IMR-90 (cell line): ENCODE results near the gene HECW1. TPM values are rescaled to one million over a fixed set of nuclear protein-coding genes. Genes with fewer than 3 reads are reported as not detected.

Experiments
- ATAC-seq: fragments of 200-7000 bp; cut with Tn5 transposase; 2 replicates; pipeline ENCODE4 v1.9.1; 2020; ENCODE audit warnings: low read depth, mild to moderate bottlenecking, moderate library complexity
- BruUV-seq: library from RNA; stranded (reverse); fragments of 400-500 nt; replicated peaks from 2 replicates; lab custom pipeline; 2021; lab: Mats Ljungman, UMichigan
- CTCF ChIA-PET: fragments of 300-600 bp; formaldehyde crosslinking; extraction: SDS; loops from one replicate; lab custom pipeline; 2021; ENCODE audit warnings: antibody characterized with exemption; lab: Yijun Ruan, JAX
- POLR2A ChIA-PET: fragments of 300-600 bp; sonication (Branson Sonifier 250); formaldehyde crosslinking; loops from one replicate; lab custom pipeline; 2022; ENCODE audit warnings: antibody characterized with exemption; ENCODE audit not compliant: unreplicated experiment; lab: Charles Lee
- DNase-seq: peaks from one replicate; pipeline ENCODE4 v3.0.0; 2013
- H2AFZ ChIP-seq: replicated peaks from 2 replicates; pipeline ENCODE3; 2013; ENCODE audit warnings: low read length, mild to moderate bottlenecking; ENCODE audit not compliant: poor library complexity
- H2AK5ac ChIP-seq: 2 replicates; pipeline ENCODE4 v1.6.1; 2013; ENCODE audit warnings: low read depth, low read length, inconsistent platforms
- H2AK9ac ChIP-seq: replicated peaks from 2 replicates; pipeline ENCODE3; 2013; ENCODE audit warnings: mild to moderate bottlenecking, low read depth, low read length, moderate library complexity; ENCODE audit not compliant: poor library complexity
- H2BK120ac ChIP-seq: 2 replicates; pipeline ENCODE4 v1.6.1; 2013; ENCODE audit warnings: low read depth, low read length, inconsistent platforms
- H2BK15ac ChIP-seq: 3 replicates; pipeline ENCODE4 v1.6.1; 2013; ENCODE audit warnings: low read depth, low read length, inconsistent platforms
- H2BK20ac ChIP-seq: 2 replicates; pipeline ENCODE4 v1.6.1; 2013; ENCODE audit warnings: low read depth, mild to moderate bottlenecking, inconsistent platforms, low read length, moderate library complexity
- H2BK5ac ChIP-seq: 2 replicates; pipeline ENCODE4 v1.6.1; 2013; ENCODE audit warnings: mild to moderate bottlenecking, low read depth, low read length, inconsistent platforms; ENCODE audit not compliant: poor library complexity, severe bottlenecking
- H3K14ac ChIP-seq: replicated peaks from 2 replicates; pipeline ENCODE4 v1.6.1; 2013; ENCODE audit warnings: low read depth, low read length, inconsistent platforms
- H3K18ac ChIP-seq: 2 replicates; pipeline ENCODE4 v1.6.1; 2013; ENCODE audit warnings: low read depth, low read length, control low read depth
- H3K23ac ChIP-seq: 2 replicates; pipeline ENCODE4 v1.6.1; 2013; ENCODE audit warnings: low read depth, low read length, inconsistent platforms
- H3K27ac ChIP-seq: 2 replicates; pipeline ENCODE4 v1.5.1; 2013; ENCODE audit warnings: mild to moderate bottlenecking, control low read depth, low read length; ENCODE audit not compliant: insufficient read depth
- H3K27me3 ChIP-seq: 2 replicates; pipeline ENCODE4 v1.6.1; 2013; ENCODE audit warnings: low read length; ENCODE audit not compliant: control insufficient read depth, insufficient read depth
- H3K36me3 ChIP-seq: 2 replicates; pipeline ENCODE4 v1.6.1; 2013; ENCODE audit warnings: low read length, mixed read lengths; ENCODE audit not compliant: control insufficient read depth, insufficient read depth
- H3K4ac ChIP-seq: 2 replicates; pipeline ENCODE4 v1.6.1; 2013; ENCODE audit warnings: low read depth, low read length, inconsistent platforms
- H3K4me1 ChIP-seq: 2 replicates; pipeline ENCODE4 v1.6.1; 2013; ENCODE audit warnings: low read length, mixed read lengths; ENCODE audit not compliant: control insufficient read depth, insufficient read depth
- H3K4me2 ChIP-seq: 2 replicates; pipeline ENCODE4 v1.6.1; 2013; ENCODE audit warnings: low read depth, mild to moderate bottlenecking, control low read depth, low read length, moderate library complexity
- H3K4me3 ChIP-seq: 2 replicates; pipeline ENCODE4 v1.5.1; 2013; ENCODE audit warnings: low read depth, mild to moderate bottlenecking, control low read depth, low read length, moderate library complexity; ENCODE audit not compliant: insufficient read depth
- H3K56ac ChIP-seq: 2 replicates; pipeline ENCODE4 v1.6.1; 2013; ENCODE audit warnings: low read length, inconsistent platforms; ENCODE audit not compliant: insufficient read depth; ENCODE audit errors: extremely low read depth
- H3K79me1 ChIP-seq, 2 experiments: 2 replicates each; pipeline ENCODE4 v1.6.1; 2013; ENCODE audit warnings: low read length in 2 of 2, inconsistent platforms in 1 of 2, low read depth in 1 of 2
- H3K9ac ChIP-seq: 2 replicates; pipeline ENCODE4 v1.6.1; 2013; ENCODE audit warnings: low read depth, low read length, control low read depth
- H3K9me1 ChIP-seq: 2 replicates; pipeline ENCODE4 v1.6.1; 2013; ENCODE audit warnings: low read length, inconsistent platforms; ENCODE audit not compliant: insufficient read depth
- H3K9me3 ChIP-seq: 2 replicates; pipeline ENCODE4 v1.6.1; 2013; ENCODE audit warnings: low read length; ENCODE audit not compliant: control insufficient read depth, insufficient read depth
- H4K20me1 ChIP-seq: 2 replicates; pipeline ENCODE4 v1.6.1; 2013; ENCODE audit warnings: low read length, inconsistent platforms; ENCODE audit not compliant: insufficient read depth
- H4K5ac ChIP-seq: 2 replicates; pipeline ENCODE4 v1.6.1; 2013; ENCODE audit warnings: mild to moderate bottlenecking, low read depth, low read length, control low read depth
- H4K8ac ChIP-seq, 2 experiments: 2 replicates each; pipeline ENCODE4 v1.6.1; 2013; ENCODE audit warnings: low read depth in 2 of 2, low read length in 2 of 2, control low read depth in 1 of 2, inconsistent platforms in 1 of 2
- H4K91ac ChIP-seq: 2 replicates; pipeline ENCODE4 v1.6.1; 2013; ENCODE audit warnings: low read depth, low read length, inconsistent platforms; ENCODE audit not compliant: insufficient read depth
- POLR2A ChIP-seq: IDR thresholded peaks from 2 replicates; pipeline ENCODE4 v1.6.1; 2012; ENCODE audit warnings: mild to moderate bottlenecking, low read depth, low read length
- RAD21 ChIP-seq: IDR thresholded peaks from 2 replicates; pipeline ENCODE4 v1.6.1; 2012; ENCODE audit warnings: low read length, improper control_type of control experiment
- SMC3 ChIP-seq: fragments of 150-350 bp; IDR thresholded peaks from 2 replicates; pipeline ENCODE4 v1.6.1; 2016; ENCODE audit warnings: low read depth, mild to moderate bottlenecking, antibody characterized with exemption, low read length, moderate library complexity
- WGBS, 2 experiments: methylation state at CpG; one replicate each; pipeline versions ENCODE4 v1.1.5 to v1.1.7; 2013; ENCODE audit warnings: missing lambda C conversion rate in 2 of 2; ENCODE audit not compliant: insufficient read length in 1 of 2; ENCODE audit errors: extremely low coverage in 2 of 2; 5-methylcytosine and 5-hydroxymethylcytosine counted together
- dilution Hi-C: fragments of 300-500 bp; cut with HindIII; formaldehyde crosslinking; loops from one replicate; pipeline ENCODE4 v1.14.3; 2018; ENCODE audit warnings: low sequenced_read_pairs; ENCODE audit not compliant: unreplicated experiment
- in situ Hi-C: fragments of 300-500 bp; cut with MboI; formaldehyde crosslinking; loops from 3 replicates; pipeline ENCODE4 v1.14.3; 2019; ENCODE audit warnings: low sequenced_read_pairs, inconsistent platforms, mixed read lengths
- intact Hi-C: fragments of 100-400 bp; cut with micrococcal nuclease; formaldehyde crosslinking; loops from 2 replicates; pipeline ENCODE4 v1.10.0; 2022
- polyA plus RNA-seq, 3 experiments: library from polyadenylated mRNA; depleted of rRNA; stranded (reverse); fragments of >200 nt; gene quantifications; 2 replicates each; pipeline ENCODE4 v1.2.3, GENCODE V29; 2012; ENCODE audit warnings: low replicate concordance in 1 of 3
- total RNA-seq: library from RNA; depleted of rRNA; stranded (reverse); fragments of >200 nt; gene quantifications from 2 replicates; pipeline ENCODE4 v1.2.3, GENCODE V29; 2012
- TF ChIP-seq, protein P1 (sequence below): conservative IDR thresholded peaks from 2 replicates; pipeline ENCODE4 v1.5.1; 2012; ENCODE audit warnings: mild to moderate bottlenecking, low read depth, low read length, improper control_type of control experiment

The HECW1 gene
- total and polyA plus RNA-seq, 2 of the 4 experiments (the other 2 are of a cell fraction), result 0.56 to 1.3 TPM

DNA sequence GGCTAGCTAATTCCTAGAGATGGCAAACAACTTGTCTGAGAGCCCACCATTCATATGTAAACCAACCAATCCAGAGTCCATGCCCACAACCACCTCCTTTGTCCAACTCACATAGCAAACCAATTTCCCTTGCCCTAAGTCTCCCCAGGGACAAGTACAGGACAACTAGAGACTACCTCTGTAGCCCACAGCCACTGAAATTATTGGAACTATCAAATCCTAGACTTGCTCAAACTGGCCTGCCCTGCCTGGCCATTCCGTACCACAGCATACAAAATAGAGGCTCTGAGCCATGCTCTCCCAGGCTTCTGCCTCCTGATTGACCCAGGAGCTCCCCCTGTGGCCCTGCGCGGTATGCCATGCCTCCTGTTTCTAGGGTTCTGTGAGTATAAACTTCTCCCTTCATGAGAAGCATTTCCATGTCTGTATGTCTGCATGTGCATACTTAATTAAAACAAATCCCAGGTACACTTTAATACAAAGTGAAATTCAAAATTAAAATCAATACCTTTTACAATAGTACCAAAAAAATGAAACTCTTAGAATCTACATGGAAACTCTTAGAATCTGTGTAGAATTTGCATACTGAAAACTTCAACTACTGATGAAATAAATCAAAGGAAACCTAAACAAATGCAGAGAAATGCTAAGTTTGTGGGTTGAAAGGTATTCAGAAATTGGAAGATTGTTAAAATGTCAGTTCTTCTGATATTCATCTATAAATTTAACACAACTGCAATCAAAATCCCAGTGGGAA, 4.0 kb upstream of the HECW1 start:
- H3K4me3 ChIP-seq, result no peak overlapping the region
- peak overlapping the region; percentile 6 for H2AFZ ChIP-seq
- H2AK9ac ChIP-seq, result peak overlapping the region; percentile 71
- no peak overlapping the region for H3K9ac ChIP-seq
- H2BK5ac ChIP-seq, result no peak overlapping the region
- H2BK20ac ChIP-seq, result no peak overlapping the region
- H3K36me3 ChIP-seq, result no peaks in the 10 kb centered on the region
- H3K4me2 ChIP-seq, result no peak overlapping the region
- intact Hi-C loops, result loop anchor here (1.0 to 5.0 kb wide), 2 partner anchors 153 to 166 kb away; no protein-coding TSS in a partner anchor
- ATAC-seq, result peak; percentile 87
- H3K9me3 ChIP-seq, result no peaks in the 10 kb centered on the region
- dilution Hi-C loops, result no loop called here
- no peak overlapping the region for H4K5ac ChIP-seq
- H3K4ac ChIP-seq, result no peak overlapping the region
- H2BK120ac ChIP-seq, result no peak overlapping the region
- H2BK15ac ChIP-seq, result no peak overlapping the region
- peaks cover 2% of the 10 kb centered on the region; the same call in 1 of the 2 replicates for H3K4me1 ChIP-seq
- in situ Hi-C loops, result no loop called here
- H4K91ac ChIP-seq, result no peak overlapping the region
- POLR2A ChIA-PET, result interaction anchor here (0.6 kb wide), 1 partner anchor 195 kb away, joined by 3 read pairs; no protein-coding TSS in a partner anchor
- CTCF ChIA-PET, result interaction anchor here (0.5 to 2.6 kb wide), 8 partner anchors 13 to 393 kb away, joined by 3 to 8 read pairs (median 4); no protein-coding TSS in a partner anchor
- H3K27ac ChIP-seq, result no peak overlapping the region
- TF ChIP-seq, protein P1, sequence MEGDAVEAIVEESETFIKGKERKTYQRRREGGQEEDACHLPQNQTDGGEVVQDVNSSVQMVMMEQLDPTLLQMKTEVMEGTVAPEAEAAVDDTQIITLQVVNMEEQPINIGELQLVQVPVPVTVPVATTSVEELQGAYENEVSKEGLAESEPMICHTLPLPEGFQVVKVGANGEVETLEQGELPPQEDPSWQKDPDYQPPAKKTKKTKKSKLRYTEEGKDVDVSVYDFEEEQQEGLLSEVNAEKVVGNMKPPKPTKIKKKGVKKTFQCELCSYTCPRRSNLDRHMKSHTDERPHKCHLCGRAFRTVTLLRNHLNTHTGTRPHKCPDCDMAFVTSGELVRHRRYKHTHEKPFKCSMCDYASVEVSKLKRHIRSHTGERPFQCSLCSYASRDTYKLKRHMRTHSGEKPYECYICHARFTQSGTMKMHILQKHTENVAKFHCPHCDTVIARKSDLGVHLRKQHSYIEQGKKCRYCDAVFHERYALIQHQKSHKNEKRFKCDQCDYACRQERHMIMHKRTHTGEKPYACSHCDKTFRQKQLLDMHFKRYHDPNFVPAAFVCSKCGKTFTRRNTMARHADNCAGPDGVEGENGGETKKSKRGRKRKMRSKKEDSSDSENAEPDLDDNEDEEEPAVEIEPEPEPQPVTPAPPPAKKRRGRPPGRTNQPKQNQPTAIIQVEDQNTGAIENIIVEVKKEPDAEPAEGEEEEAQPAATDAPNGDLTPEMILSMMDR, result peak; percentile 78
- TF ChIP-seq RAD21, result peak; percentile 63
- no peak for TF ChIP-seq POLR2A
- peak; percentile 43 for TF ChIP-seq SMC3
- peaks cover 35% of the 10 kb centered on the region for H3K27me3 ChIP-seq
- H4K8ac ChIP-seq, result no peak overlapping the region
- H3K9me1 ChIP-seq, result no peaks in the 10 kb centered on the region
- no peak overlapping the region for H3K18ac ChIP-seq
- DNase-seq, result peak; percentile 39
- no peak overlapping the region for H2AK5ac ChIP-seq
- H3K14ac ChIP-seq, result no peak overlapping the region
- H4K20me1 ChIP-seq, result no peaks in the 10 kb centered on the region
- WGBS, 2 experiments, result no CpG with 5 or more reads among the region's 3 CpGs
- H3K56ac ChIP-seq, result no peak overlapping the region
- BruUV-seq, result no TSS peak
- no peak overlapping the region for H3K23ac ChIP-seq
- no peaks in the 10 kb centered on the region for H3K79me1 ChIP-seq
